ENCODE measurements around the gene APBB1IP. TPM values are rescaled to one million over a fixed set of nuclear protein-coding genes. Genes with fewer than 3 reads are reported as not detected.

APBB1IP gene
- total RNA-seq, 1 experiment from 2014 or later: not detected

DNA sequence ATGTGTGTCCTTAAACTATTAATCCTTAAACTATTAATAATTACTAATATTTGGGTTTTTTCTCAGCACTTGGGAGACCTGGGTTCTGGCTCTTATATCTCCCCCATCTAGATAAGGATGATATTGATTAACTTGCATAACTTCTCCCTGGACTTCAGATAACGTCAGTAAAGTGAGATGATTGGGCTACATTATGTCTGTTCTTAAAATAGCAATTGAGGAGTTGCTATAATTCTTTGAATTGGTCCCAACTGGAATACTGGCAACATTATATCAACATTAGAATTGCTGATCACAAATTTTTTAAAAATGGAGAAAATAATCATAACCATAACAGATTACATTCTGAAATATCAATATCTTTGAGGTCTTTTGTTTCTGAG lies 1.9 kb downstream of the APBB1IP start:
- H2BK12ac ChIP-seq (ENCODE audit: insufficient read length, low read depth, low read length): no peak overlapping the region
- no peak overlapping the region for H4K5ac ChIP-seq (ENCODE audit: insufficient read length, low read depth, low read length)
- H3K56ac ChIP-seq (ENCODE audit: insufficient read length, low read depth, low read length): no peak overlapping the region
- H3K79me1 ChIP-seq (ENCODE audit: insufficient read depth, low read depth, low read length, poor library complexity, severe bottlenecking): no peaks in the 10 kb centered on the region
- 0 out of 4 replicates have a peak, but pooled peaks cover 0 to 4% of the 10 kb centered on the region in 2 experiments for H3K4me1 Mint-ChIP-seq
- H3K36me3 Mint-ChIP-seq (ENCODE audit: insufficient read depth in 1 of 3, low read depth in 3 of 3): no peaks in the 10 kb centered on the region
- H3K4me3 Mint-ChIP-seq: no peak overlapping the region
- H2BK120ac ChIP-seq (ENCODE audit: low read depth, low read length, poor library complexity, severe bottlenecking): no peak overlapping the region
- peaks cover 4% of the 10 kb centered on the region for H3K23me2 ChIP-seq (ENCODE audit: insufficient read length, low read depth, low read length, poor library complexity, severe bottlenecking)
- no peak overlapping the region for H3K14ac ChIP-seq (ENCODE audit: insufficient read depth, low read length)
- no peak overlapping the region for H2BK5ac ChIP-seq (ENCODE audit: insufficient read length, low read length)
- no peak overlapping the region for H3T11ph ChIP-seq (ENCODE audit: low read length)
- no peaks in the 10 kb centered on the region for H4K20me1 ChIP-seq (ENCODE audit: control insufficient read depth, insufficient read depth, insufficient read length)
- no peak overlapping the region for H4K8ac ChIP-seq (replicated peaks; ENCODE audit: insufficient read length, low read depth, low read length)
- no peak for TF ChIP-seq CTCF (conservative IDR thresholded peaks at IDR 0.05)
- H3K79me2 ChIP-seq (ENCODE audit: insufficient read depth, low read length): no peaks in the 10 kb centered on the region
- no peak overlapping the region for H3K4ac ChIP-seq (ENCODE audit: low read depth, low read length)
- no peak overlapping the region for H2AK5ac ChIP-seq (ENCODE audit: insufficient read length, low read length)
- no peak overlapping the region for H3K27ac Mint-ChIP-seq
- no CpG with 5 or more reads among the region's 1 CpG for WGBS (ENCODE audit: extremely low coverage, insufficient read length, low lambda C conversion rate)
- no peak overlapping the region for H2AFZ ChIP-seq (ENCODE audit: low read length)
- no peak overlapping the region for H3K23ac ChIP-seq (ENCODE audit: insufficient read length, low read depth, low read length)
- H2BK15ac ChIP-seq (ENCODE audit: low read depth, low read length): no peak overlapping the region
- H2BK20ac ChIP-seq (ENCODE audit: low read depth, low read length, poor library complexity, severe bottlenecking): no peak overlapping the region
- no peak overlapping the region for H3K4me2 ChIP-seq (ENCODE audit: insufficient read depth, insufficient read length, low read length)
- no peak overlapping the region for H4K91ac ChIP-seq (ENCODE audit: insufficient read length, low read depth, low read length)
- H3K27me3 ChIP-seq (ENCODE audit: insufficient read depth, low read length): peaks cover 2% of the 10 kb centered on the region; the same call in 1 of the 2 replicates
- no peaks in the 10 kb centered on the region for H3K4me1 ChIP-seq (ENCODE audit: insufficient read depth, low read length)
- no peak overlapping the region for H3K9ac ChIP-seq (ENCODE audit: extremely low read depth, insufficient read length, low read length)
- DNase-seq: no peak
- no peaks in the 10 kb centered on the region for H3K9me3 Mint-ChIP-seq
- H3K18ac ChIP-seq (ENCODE audit: insufficient read length, low read depth, low read length): no peak overlapping the region
- H3K27me3 Mint-ChIP-seq (ENCODE audit: low read depth): peaks cover 28% of the 10 kb centered on the region
- H3K9me3 ChIP-seq (ENCODE audit: control insufficient read depth, low read depth, low read length): no peaks in the 10 kb centered on the region
- H3K27ac ChIP-seq (ENCODE audit: insufficient read length, low read depth, low read length): no peak overlapping the region

All from H9 (cell line).